ENCODE measurements around the gene MARK2.

GRCh38 chr11:63919267-63920125 is 80.6 kb downstream of the MARK2 start:
- TF ChIP-seq EZH2 (IDR thresholded peaks at IDR 0.05; ENCODE audit: low read length, missing control alignments) (no peak), CTCF (conservative IDR thresholded peaks at IDR 0.05 in 1 of 2, IDR thresholded peaks at IDR 0.05 in 1 of 2; ENCODE audit: low read depth in 1 of 2, low read length in 2 of 2) (no peak)
